Neural cell (in vitro differentiated cells): ENCODE measurements around the gene ICA1.

Source experiments
- EP300 ChIP-seq: fragments of 450-650 bp; conservative IDR thresholded peaks from 2 replicates; pipeline ENCODE4 v1.6.1; 2014; ENCODE audit warnings: antibody characterized with exemption, mild to moderate bottlenecking, moderate library complexity; ENCODE audit not compliant: poor library complexity, severe bottlenecking
- EZH2 ChIP-seq: fragments of 200-600, 300-800 bp; shearing (Covaris generic), sonication (generic); IDR thresholded peaks from 2 replicates; pipeline ENCODE4 v1.6.1; 2014; ENCODE audit warnings: antibody characterized with exemption, low read length, borderline replicate concordance, mild to moderate bottlenecking; ENCODE audit not compliant: insufficient read depth, poor library complexity, severe bottlenecking
- MXI1 ChIP-seq: fragments of 450-650 bp; conservative IDR thresholded peaks from 2 replicates; pipeline ENCODE4 v1.6.1; 2014; ENCODE audit warnings: antibody characterized with exemption, mild to moderate bottlenecking; ENCODE audit not compliant: poor library complexity, severe bottlenecking
- POLR2AphosphoS5 ChIP-seq: IDR thresholded peaks from 2 replicates; pipeline ENCODE4 v1.6.1; 2012
- SMC3 ChIP-seq: fragments of 450-650 bp; conservative IDR thresholded peaks from 2 replicates; pipeline ENCODE4 v1.6.1; 2014; ENCODE audit warnings: antibody characterized with exemption, mild to moderate bottlenecking, moderate library complexity; ENCODE audit not compliant: poor library complexity
- TAF1 ChIP-seq: IDR thresholded peaks from 2 replicates; pipeline ENCODE4 v1.6.1; 2012; ENCODE audit warnings: low read depth
- TF ChIP-seq, protein P1 (sequence below): IDR thresholded peaks from 2 replicates; pipeline ENCODE4 v1.6.1; 2012; ENCODE audit warnings: borderline replicate concordance
- TF ChIP-seq, protein P2 (sequence below): fragments of 450-650 bp; IDR thresholded peaks from 2 replicates; pipeline ENCODE4 v1.5.1; 2014; ENCODE audit warnings: antibody characterized with exemption, mild to moderate bottlenecking, moderate library complexity; ENCODE audit not compliant: poor library complexity, severe bottlenecking

DNA sequence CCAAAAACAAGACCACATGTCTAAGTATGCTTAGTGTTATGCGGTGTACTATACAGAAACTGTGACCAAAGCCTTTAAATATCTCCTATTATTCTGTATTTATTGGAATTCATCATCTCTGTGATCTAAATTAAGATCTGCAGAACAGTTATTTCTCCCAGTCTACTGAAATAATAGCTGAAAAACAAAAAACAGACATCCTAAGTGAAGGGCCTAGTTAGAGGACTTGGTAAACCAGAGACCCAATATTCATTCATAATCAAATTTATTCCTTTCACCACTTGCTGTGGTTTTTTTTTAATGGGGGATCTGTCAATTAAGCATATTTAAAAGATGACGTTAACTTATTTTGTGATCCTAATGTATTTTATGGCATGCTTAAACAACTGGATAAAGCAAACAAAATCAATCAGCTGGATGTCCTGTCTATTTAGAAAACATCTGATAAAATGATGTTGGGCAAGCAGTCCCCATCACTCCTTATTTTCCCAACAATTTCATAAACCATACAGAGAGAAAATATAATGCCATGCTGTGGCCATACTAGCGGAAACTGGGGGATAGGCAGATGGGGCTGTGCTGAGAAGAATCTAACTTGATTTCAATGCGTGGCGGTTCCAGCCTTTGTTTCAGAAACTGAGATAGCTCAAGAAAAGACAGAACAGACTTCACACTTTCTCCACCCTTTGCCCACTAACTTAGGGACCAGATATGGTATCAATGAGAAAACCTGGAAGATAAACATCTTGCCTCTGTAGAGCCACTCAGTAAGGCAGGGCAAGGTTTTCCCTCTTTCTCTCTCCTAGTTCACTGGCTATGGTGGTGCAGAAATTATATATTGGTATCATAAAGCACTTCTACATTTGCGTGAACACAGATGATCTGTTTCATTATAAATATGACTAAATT lies 32.9 kb downstream of the ICA1 start:
- TF ChIP-seq TAF1 (no peak), EZH2 (no peak), MXI1 (no peak), EP300 (no peak), POLR2AphosphoS5 (no peak), SMC3 (no peak)
- TF ChIP-seq, protein P1, sequence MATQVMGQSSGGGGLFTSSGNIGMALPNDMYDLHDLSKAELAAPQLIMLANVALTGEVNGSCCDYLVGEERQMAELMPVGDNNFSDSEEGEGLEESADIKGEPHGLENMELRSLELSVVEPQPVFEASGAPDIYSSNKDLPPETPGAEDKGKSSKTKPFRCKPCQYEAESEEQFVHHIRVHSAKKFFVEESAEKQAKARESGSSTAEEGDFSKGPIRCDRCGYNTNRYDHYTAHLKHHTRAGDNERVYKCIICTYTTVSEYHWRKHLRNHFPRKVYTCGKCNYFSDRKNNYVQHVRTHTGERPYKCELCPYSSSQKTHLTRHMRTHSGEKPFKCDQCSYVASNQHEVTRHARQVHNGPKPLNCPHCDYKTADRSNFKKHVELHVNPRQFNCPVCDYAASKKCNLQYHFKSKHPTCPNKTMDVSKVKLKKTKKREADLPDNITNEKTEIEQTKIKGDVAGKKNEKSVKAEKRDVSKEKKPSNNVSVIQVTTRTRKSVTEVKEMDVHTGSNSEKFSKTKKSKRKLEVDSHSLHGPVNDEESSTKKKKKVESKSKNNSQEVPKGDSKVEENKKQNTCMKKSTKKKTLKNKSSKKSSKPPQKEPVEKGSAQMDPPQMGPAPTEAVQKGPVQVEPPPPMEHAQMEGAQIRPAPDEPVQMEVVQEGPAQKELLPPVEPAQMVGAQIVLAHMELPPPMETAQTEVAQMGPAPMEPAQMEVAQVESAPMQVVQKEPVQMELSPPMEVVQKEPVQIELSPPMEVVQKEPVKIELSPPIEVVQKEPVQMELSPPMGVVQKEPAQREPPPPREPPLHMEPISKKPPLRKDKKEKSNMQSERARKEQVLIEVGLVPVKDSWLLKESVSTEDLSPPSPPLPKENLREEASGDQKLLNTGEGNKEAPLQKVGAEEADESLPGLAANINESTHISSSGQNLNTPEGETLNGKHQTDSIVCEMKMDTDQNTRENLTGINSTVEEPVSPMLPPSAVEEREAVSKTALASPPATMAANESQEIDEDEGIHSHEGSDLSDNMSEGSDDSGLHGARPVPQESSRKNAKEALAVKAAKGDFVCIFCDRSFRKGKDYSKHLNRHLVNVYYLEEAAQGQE = no peak
- TF ChIP-seq, protein P2, sequence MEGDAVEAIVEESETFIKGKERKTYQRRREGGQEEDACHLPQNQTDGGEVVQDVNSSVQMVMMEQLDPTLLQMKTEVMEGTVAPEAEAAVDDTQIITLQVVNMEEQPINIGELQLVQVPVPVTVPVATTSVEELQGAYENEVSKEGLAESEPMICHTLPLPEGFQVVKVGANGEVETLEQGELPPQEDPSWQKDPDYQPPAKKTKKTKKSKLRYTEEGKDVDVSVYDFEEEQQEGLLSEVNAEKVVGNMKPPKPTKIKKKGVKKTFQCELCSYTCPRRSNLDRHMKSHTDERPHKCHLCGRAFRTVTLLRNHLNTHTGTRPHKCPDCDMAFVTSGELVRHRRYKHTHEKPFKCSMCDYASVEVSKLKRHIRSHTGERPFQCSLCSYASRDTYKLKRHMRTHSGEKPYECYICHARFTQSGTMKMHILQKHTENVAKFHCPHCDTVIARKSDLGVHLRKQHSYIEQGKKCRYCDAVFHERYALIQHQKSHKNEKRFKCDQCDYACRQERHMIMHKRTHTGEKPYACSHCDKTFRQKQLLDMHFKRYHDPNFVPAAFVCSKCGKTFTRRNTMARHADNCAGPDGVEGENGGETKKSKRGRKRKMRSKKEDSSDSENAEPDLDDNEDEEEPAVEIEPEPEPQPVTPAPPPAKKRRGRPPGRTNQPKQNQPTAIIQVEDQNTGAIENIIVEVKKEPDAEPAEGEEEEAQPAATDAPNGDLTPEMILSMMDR = no peak
